H54 (cell line): Measurements from ENCODE around the gene APP.

Experiments
- DNase-seq: peaks from one replicate; pipeline ENCODE4 v3.0.0; 2011; ENCODE audit warnings: low spot score, mixed read lengths; ENCODE audit not compliant: insufficient read length
- FAIRE-seq: peaks from 3 replicates; lab custom pipeline; 2011; peaks lifted over from hg19 to GRCh38; lab: Jason Lieb, UNC
- POLR2A ChIP-seq: IDR thresholded peaks from 2 replicates; pipeline ENCODE4 v1.6.1; 2011; ENCODE audit warnings: low read depth, mild to moderate bottlenecking, low read length

Gene APP

GRCh38 chr21:25859235-25859929 lies 311.2 kb downstream of the APP start:
- FAIRE-seq (no peak), DNase-seq (no peak)
- TF ChIP-seq POLR2A, result no peak

DNA sequence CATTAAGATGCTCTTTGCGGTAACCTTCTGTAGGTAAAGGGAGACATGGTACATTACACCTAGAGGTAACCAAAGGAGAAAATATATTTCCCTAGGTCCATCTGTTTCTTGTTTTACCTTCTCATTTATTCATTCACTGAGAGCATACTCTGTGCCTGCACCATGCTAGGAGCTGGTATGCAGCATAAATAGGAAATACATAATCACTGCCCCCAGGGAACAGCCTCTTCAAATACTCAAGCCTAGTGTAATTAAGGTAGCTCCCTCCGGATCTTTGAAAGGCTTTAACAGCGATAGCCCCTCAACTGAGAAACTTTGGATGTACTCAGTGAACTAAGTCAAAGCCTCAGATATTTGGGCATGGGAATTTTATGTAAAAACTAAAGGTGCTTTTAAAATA lies 312.2 kb downstream of the APP start:
- no peak for FAIRE-seq

GRCh38 chr21:25857308-25858074 lies 313.1 kb downstream of the APP start:
- no peak for TF ChIP-seq POLR2A
- FAIRE-seq (no peak), DNase-seq (no peak)

More for the DNA sequence above, 312.2 kb downstream of the APP start:
- no peak for DNase-seq
- TF ChIP-seq POLR2A, result no peak

GRCh38 chr21:25855576-25855975 lies 315.0 kb downstream of the APP start:
- FAIRE-seq (no peak), DNase-seq (no peak)
- TF ChIP-seq POLR2A, result no peak

- DNase-seq, result no peak
Measured at GRCh38 chr21:25850126-25850842, 320.3 kb downstream of the APP start.

GRCh38 chr21:25848309-25848708 lies 322.3 kb downstream of the APP start:
- TF ChIP-seq POLR2A, result no peak
- no peak for DNase-seq
- FAIRE-seq, result no peak

More at GRCh38 chr21:25850126-25850842, 320.3 kb downstream of the APP start:
- no peak for TF ChIP-seq POLR2A
- FAIRE-seq, result no peak

- FAIRE-seq, result no peak
Measured at GRCh38 chr21:25845729-25846256, 324.8 kb downstream of the APP start.

GRCh38 chr21:25842925-25843324 lies 327.6 kb downstream of the APP start:
- TF ChIP-seq POLR2A, result no peak
- DNase-seq, result no peak
- FAIRE-seq, result no peak

More at GRCh38 chr21:25845729-25846256, 324.8 kb downstream of the APP start:
- no peak for TF ChIP-seq POLR2A
- DNase-seq, result no peak

DNA sequence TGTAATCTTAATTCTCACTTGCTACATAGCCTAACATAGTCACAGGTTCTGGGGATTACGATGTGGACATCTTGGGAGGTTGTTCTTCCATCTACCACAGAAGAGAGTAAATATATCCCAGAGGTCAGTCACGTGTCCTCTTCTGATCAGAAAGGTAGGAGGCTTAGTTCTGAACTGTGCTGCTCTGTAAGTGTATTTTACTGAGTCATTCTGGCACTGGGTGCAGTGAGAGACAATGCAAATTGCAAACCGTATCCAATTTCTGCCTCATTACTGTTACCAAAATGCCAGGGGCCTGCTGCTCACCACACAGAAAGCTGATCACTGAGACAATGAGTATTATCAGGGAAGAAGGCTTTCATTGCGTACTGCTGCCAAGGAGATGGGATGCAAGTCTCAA lies 331.8 kb downstream of the APP start:
- no peak for FAIRE-seq
- no peak for TF ChIP-seq POLR2A
- no peak for DNase-seq

- no peak for TF ChIP-seq POLR2A
- FAIRE-seq, result no peak
- DNase-seq, result no peak
Measured at GRCh38 chr21:25837533-25838265, 332.9 kb downstream of the APP start.

DNA sequence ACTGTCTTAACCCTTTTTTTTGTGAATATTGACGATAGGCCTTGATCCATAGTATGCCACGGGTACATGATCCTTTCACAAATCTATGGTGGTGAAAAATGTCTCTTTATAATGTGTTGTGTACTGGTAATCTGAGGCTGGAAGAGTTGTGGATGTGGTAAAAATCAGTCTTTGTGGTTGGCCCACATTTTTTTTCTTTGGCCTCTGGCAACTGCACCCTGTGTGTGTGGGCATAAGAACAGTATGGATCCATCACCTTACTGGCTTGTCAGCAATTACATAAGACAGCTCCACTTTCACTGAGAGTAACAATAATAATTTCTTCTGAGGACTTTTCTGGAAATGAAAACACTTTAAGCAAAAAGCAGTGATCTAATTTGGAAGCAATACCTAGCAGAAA lies 334.2 kb downstream of the APP start:
- TF ChIP-seq POLR2A, result no peak
- DNase-seq (no peak), FAIRE-seq (no peak)

GRCh38 chr21:25834381-25834780 lies 336.2 kb downstream of the APP start:
- no peak for TF ChIP-seq POLR2A
- FAIRE-seq, result no peak
- no peak for DNase-seq

DNA sequence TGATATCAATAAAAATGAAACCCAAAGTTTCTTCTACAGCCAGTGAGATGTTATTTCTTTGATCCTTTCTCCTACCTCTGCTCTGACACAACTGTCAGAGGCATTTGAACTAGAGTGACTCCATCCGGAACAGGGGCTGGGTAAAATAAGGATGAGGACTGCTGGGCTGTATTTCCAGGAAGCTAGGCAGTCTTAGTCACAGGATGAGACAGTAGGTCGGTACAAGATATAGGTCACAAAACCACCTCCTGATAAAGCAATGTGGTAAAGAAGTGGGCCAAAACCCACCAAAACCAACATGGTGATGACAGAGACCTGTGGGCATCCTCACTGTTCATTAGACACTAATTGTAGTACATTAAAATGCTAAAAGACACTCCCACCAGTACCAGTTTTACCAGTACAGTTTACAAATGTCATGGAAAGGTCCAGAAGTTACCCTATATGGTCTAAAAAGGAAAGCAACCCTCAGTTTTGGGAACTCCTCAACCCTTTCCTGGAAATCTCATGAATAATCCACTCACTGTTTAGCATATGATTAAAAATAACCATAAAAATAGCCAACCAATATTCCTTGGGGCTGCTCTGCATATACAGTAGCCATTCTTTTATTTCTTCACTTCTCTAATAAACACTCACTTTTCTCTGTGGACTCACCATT lies 339.1 kb downstream of the APP start:
- DNase-seq (peak; percentile 23), FAIRE-seq (no peak)
- no peak for TF ChIP-seq POLR2A
